ENCODE data around the gene MTA1.

The MTA1 gene

GRCh38 chr14:105391541-105391940 lies 28.1 kb upstream of the MTA1 start:
- Mint-ChIP-seq H3K4me3 (no peak overlapping the region), H3K27ac (peak overlapping the region; percentile 95), H3K9me3 (no peaks in the 10 kb centered on the region), H3K4me1 (ENCODE audit: low read depth) (peaks cover 92% of the 10 kb centered on the region), H3K36me3 (ENCODE audit: low read depth) (peaks cover 56% of the 10 kb centered on the region), H3K27me3 (no peaks in the 10 kb centered on the region)
- intact Hi-C loops (cut with micrococcal nuclease), result loop anchor here (5.0 kb wide), 1 partner anchor 101 kb away; the partner anchor contains the start of gene TEDC1

- H3K4me3 Mint-ChIP-seq, result no peak overlapping the region
- intact Hi-C loops (cut with micrococcal nuclease), result loop anchor here (5.0 kb wide), 1 partner anchor 100 kb away; the partner anchor contains the start of gene TEDC1
- H3K27ac Mint-ChIP-seq, result peak overlapping the region; percentile 95
- no peaks in the 10 kb centered on the region for H3K27me3 Mint-ChIP-seq
- peaks cover 92% of the 10 kb centered on the region for H3K4me1 Mint-ChIP-seq (ENCODE audit: low read depth)
- H3K9me3 Mint-ChIP-seq, result no peaks in the 10 kb centered on the region
- peaks cover 48% of the 10 kb centered on the region for H3K36me3 Mint-ChIP-seq (ENCODE audit: low read depth)
These were observed 27.2 kb upstream of the MTA1 start for GRCh38 chr14:105392131-105393090.

- no peaks in the 10 kb centered on the region for H3K9me3 Mint-ChIP-seq
- H3K4me3 Mint-ChIP-seq, result no peak overlapping the region
- H3K27me3 Mint-ChIP-seq, result no peaks in the 10 kb centered on the region
- intact Hi-C loops (cut with micrococcal nuclease), result loop anchor here (5.0 kb wide), 1 partner anchor 99 kb away; the partner anchor contains the start of gene TEDC1
- peaks cover 40% of the 10 kb centered on the region for H3K36me3 Mint-ChIP-seq (ENCODE audit: low read depth)
- H3K27ac Mint-ChIP-seq, result peak overlapping the region; percentile 95
- peaks cover 90% of the 10 kb centered on the region for H3K4me1 Mint-ChIP-seq (ENCODE audit: low read depth)
These were observed 26.5 kb upstream of the MTA1 start for GRCh38 chr14:105393151-105393550.

GRCh38 chr14:105394714-105395537 lies 24.7 kb upstream of the MTA1 start:
- peak overlapping the region; percentile 95 for H3K27ac Mint-ChIP-seq
- H3K36me3 Mint-ChIP-seq (ENCODE audit: low read depth), result peaks cover 52% of the 10 kb centered on the region
- H3K4me3 Mint-ChIP-seq, result peak overlapping the region; percentile 2
- no peaks in the 10 kb centered on the region for H3K27me3 Mint-ChIP-seq
- no peaks in the 10 kb centered on the region for H3K9me3 Mint-ChIP-seq
- peaks cover 86% of the 10 kb centered on the region for H3K4me1 Mint-ChIP-seq (ENCODE audit: low read depth)
- intact Hi-C loops (cut with micrococcal nuclease), result loop anchor here (2.0 to 5.0 kb wide), 2 partner anchors 20 to 97 kb away; partner anchors contain the start of gene TEDC1

GRCh38 chr14:105395538-105395854 lies 24.1 kb upstream of the MTA1 start:
- no peaks in the 10 kb centered on the region for H3K27me3 Mint-ChIP-seq
- intact Hi-C loops (cut with micrococcal nuclease), result loop anchor here (2.0 kb wide), 1 partner anchor 19 kb away; no protein-coding TSS in a partner anchor
- H3K4me1 Mint-ChIP-seq (ENCODE audit: low read depth), result peaks cover 86% of the 10 kb centered on the region
- H3K36me3 Mint-ChIP-seq (ENCODE audit: low read depth), result peaks cover 57% of the 10 kb centered on the region
- no peak overlapping the region for H3K4me3 Mint-ChIP-seq
- peak overlapping the region; percentile 95 for H3K27ac Mint-ChIP-seq
- H3K9me3 Mint-ChIP-seq, result no peaks in the 10 kb centered on the region

- Mint-ChIP-seq H3K9me3 (no peaks in the 10 kb centered on the region), H3K27me3 (no peaks in the 10 kb centered on the region), H3K4me3 (peak overlapping the region; percentile 93), H3K36me3 (ENCODE audit: low read depth) (peaks cover 57% of the 10 kb centered on the region), H3K4me1 (ENCODE audit: low read depth) (peaks cover 79% of the 10 kb centered on the region), H3K27ac (peak overlapping the region; percentile 93)
- intact Hi-C loops (cut with micrococcal nuclease), result no loop called here
These were observed 22.2 kb upstream of the MTA1 start for GRCh38 chr14:105397350-105397931.

- Mint-ChIP-seq H3K27ac (peak within 1 kb of the TSS; percentile 93), H3K4me3 (peak within 1 kb of the TSS; percentile 93), H3K4me1 (ENCODE audit: low read depth) (peaks cover 77% of the 10 kb centered on the region), H3K36me3 (ENCODE audit: low read depth) (peaks cover 49% of the 10 kb centered on the region), H3K9me3 (no peaks in the 10 kb centered on the region), H3K27me3 (no peaks in the 10 kb centered on the region)
- intact Hi-C loops (cut with micrococcal nuclease), result loop anchor here (1.0 kb wide), 1 partner anchor 8 kb away; no protein-coding TSS in a partner anchor
These were observed 21.4 kb upstream of the MTA1 start, which contains the start of gene TEX22 for GRCh38 chr14:105398044-105398725. TSS of gene TEX22 (plus strand) at chr14:105398538. CDS start at chr14:105399341, 803 bp downstream.

GRCh38 chr14:105398726-105399465 lies 20.7 kb upstream of the MTA1 start:
- Mint-ChIP-seq H3K4me1 (ENCODE audit: low read depth) (peaks cover 70% of the 10 kb centered on the region), H3K9me3 (no peaks in the 10 kb centered on the region), H3K4me3 (peak overlapping the region; percentile 93), H3K27me3 (no peaks in the 10 kb centered on the region), H3K27ac (peak overlapping the region; percentile 93), H3K36me3 (ENCODE audit: low read depth) (peaks cover 47% of the 10 kb centered on the region)
- intact Hi-C loops (cut with micrococcal nuclease), result loop anchor here (1.0 kb wide), 1 partner anchor 9 kb away; no protein-coding TSS in a partner anchor

GRCh38 chr14:105399466-105399775 lies 20.2 kb upstream of the MTA1 start:
- H3K4me3 Mint-ChIP-seq, result peak overlapping the region; percentile 93
- intact Hi-C loops (cut with micrococcal nuclease), result no loop called here
- H3K4me1 Mint-ChIP-seq (ENCODE audit: low read depth), result peaks cover 70% of the 10 kb centered on the region
- no peaks in the 10 kb centered on the region for H3K27me3 Mint-ChIP-seq
- peaks cover 44% of the 10 kb centered on the region for H3K36me3 Mint-ChIP-seq (ENCODE audit: low read depth)
- peak overlapping the region; percentile 93 for H3K27ac Mint-ChIP-seq
- no peaks in the 10 kb centered on the region for H3K9me3 Mint-ChIP-seq

GRCh38 chr14:105400016-105400415 lies 19.6 kb upstream of the MTA1 start:
- Mint-ChIP-seq H3K4me1 (ENCODE audit: low read depth) (peaks cover 70% of the 10 kb centered on the region), H3K9me3 (no peaks in the 10 kb centered on the region), H3K27ac (peak overlapping the region; percentile 93), H3K4me3 (no peak overlapping the region), H3K27me3 (no peaks in the 10 kb centered on the region), H3K36me3 (ENCODE audit: low read depth) (peaks cover 38% of the 10 kb centered on the region)
- intact Hi-C loops (cut with micrococcal nuclease), result no loop called here

- no peaks in the 10 kb centered on the region for H3K27me3 Mint-ChIP-seq
- H3K4me1 Mint-ChIP-seq (ENCODE audit: low read depth), result peaks cover 75% of the 10 kb centered on the region
- no peak overlapping the region for H3K27ac Mint-ChIP-seq
- peaks cover 32% of the 10 kb centered on the region for H3K36me3 Mint-ChIP-seq (ENCODE audit: low read depth)
- intact Hi-C loops (cut with micrococcal nuclease), result no loop called here
- no peak overlapping the region for H3K4me3 Mint-ChIP-seq
- no peaks in the 10 kb centered on the region for H3K9me3 Mint-ChIP-seq
These were observed 17.9 kb upstream of the MTA1 start for GRCh38 chr14:105401699-105402098.

GRCh38 chr14:105408592-105408991 lies 11.0 kb upstream of the MTA1 start:
- intact Hi-C loops (cut with micrococcal nuclease), result loop anchor here (5.0 kb wide), 1 partner anchor 36 kb away; no protein-coding TSS in a partner anchor
- no peaks in the 10 kb centered on the region for H3K36me3 Mint-ChIP-seq (ENCODE audit: low read depth)
- H3K4me3 Mint-ChIP-seq, result no peak overlapping the region
- H3K9me3 Mint-ChIP-seq, result no peaks in the 10 kb centered on the region
- peak overlapping the region; percentile 80 for H3K27ac Mint-ChIP-seq
- H3K27me3 Mint-ChIP-seq, result peaks cover 30% of the 10 kb centered on the region
- peaks cover 70% of the 10 kb centered on the region for H3K4me1 Mint-ChIP-seq (ENCODE audit: low read depth)
